Effector memory CD8-positive, alpha-beta T cell (primary cell): ENCODE results near the gene MRPL23.

Experiments
- ATAC-seq: fragments of 150-1000 bp; cut with Tn5 transposase; replicated peaks from 2 replicates; pipeline ENCODE4 v1.10.0; 2021; ENCODE audit warnings: mild to moderate bottlenecking, moderate library complexity
- DNase-seq, 3 experiments: peaks; one replicate each; pipeline ENCODE4 v3.0.0; 2021
- H3K27ac Mint-ChIP-seq, 2 donors: one replicate each; pipeline ENCODE4 v1.8.0; 2022; ENCODE audit warnings: mild to moderate bottlenecking in 2 of 2, mixed read lengths in 2 of 2, moderate library complexity in 2 of 2
- H3K27me3 Mint-ChIP-seq, 2 donors: one replicate each; pipeline ENCODE4 v1.8.0; 2022; ENCODE audit warnings: mixed read lengths in 2 of 2
- H3K36me3 Mint-ChIP-seq: one replicate; pipeline ENCODE4 v1.8.0; 2022; ENCODE audit warnings: mild to moderate bottlenecking, moderate library complexity, mixed read lengths; ENCODE audit not compliant: insufficient read depth
- H3K4me1 Mint-ChIP-seq, 2 donors: one replicate each; pipeline ENCODE4 v1.8.0; 2022; ENCODE audit warnings: low read depth in 2 of 2, mixed read lengths in 2 of 2
- H3K4me3 Mint-ChIP-seq, 2 donors: one replicate each; pipeline ENCODE4 v1.8.0; 2022; ENCODE audit warnings: mild to moderate bottlenecking in 2 of 2, mixed read lengths in 2 of 2, moderate library complexity in 2 of 2
- H3K9me3 Mint-ChIP-seq, 2 donors: one replicate each; pipeline ENCODE4 v1.8.0; 2022; ENCODE audit warnings: mixed read lengths in 2 of 2

Gene MRPL23

GRCh38 chr11:1925373-1926155 lies 21.6 kb upstream of the MRPL23 start:
- Mint-ChIP-seq H3K27me3 (peaks cover 13 to 15% of the 10 kb centered on the region in 2 donors), H3K27ac (no peak overlapping the region), H3K36me3 (no peaks in the 10 kb centered on the region), H3K4me3 (no peak overlapping the region), H3K4me1 (peaks cover 5 to 11% of the 10 kb centered on the region in 2 donors), H3K9me3 (no peaks in the 10 kb centered on the region)
- no peak for DNase-seq
- ATAC-seq = no peak

DNA sequence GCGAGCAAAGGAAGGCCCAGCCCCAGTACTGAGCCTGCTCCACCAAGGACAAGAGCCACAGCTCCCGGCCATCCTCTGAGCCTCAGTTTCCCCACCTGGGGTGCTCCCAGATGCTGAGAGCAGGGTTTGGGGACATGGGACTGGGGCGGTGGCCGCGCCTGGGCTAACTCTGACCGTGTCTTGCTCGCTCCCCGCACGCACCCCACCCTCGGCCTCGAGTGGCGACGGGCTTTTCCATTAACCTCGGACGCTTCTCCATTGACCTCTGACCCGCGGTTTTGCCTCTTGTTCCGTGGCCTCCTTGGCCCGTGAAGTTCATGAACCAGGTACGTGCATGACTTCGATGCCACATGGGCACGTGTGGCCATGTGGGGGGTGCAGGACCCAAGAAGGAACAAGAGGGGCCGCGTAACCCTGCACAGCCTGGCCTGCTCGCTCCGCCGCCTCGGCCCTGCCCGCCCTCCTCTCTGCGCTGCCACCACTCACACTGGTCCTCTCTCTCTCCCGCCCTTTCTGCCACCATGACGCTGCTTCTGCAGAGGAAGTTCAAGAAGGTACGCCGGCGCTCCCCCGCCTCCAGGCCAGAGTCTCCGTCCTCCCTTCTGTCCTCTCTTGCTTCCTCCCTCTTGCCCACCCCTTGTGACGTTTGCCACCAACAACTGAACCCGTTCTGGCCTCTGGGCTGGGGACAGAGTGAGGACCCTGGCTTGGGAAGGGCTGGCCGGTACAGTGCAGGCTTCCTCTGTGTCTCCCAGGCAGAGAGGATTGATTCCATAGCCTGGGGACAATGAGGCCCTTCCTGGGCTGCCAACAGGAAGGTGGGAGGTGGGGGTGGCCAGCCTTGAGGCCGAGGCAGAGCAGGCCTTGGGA lies 20.7 kb upstream of the MRPL23 start:
- peak overlapping the region in 1 of 2 donors; percentile 42 for H3K27ac Mint-ChIP-seq
- H3K36me3 Mint-ChIP-seq = no peaks in the 10 kb centered on the region
- ATAC-seq (no peak), DNase-seq (no peak)
- no peak overlapping the region for H3K4me3 Mint-ChIP-seq
- peaks cover 3 to 12% of the 10 kb centered on the region in 2 donors for H3K4me1 Mint-ChIP-seq
- peaks cover 13 to 15% of the 10 kb centered on the region in 2 donors for H3K27me3 Mint-ChIP-seq
- H3K9me3 Mint-ChIP-seq = no peaks in the 10 kb centered on the region

- no peak for DNase-seq
- Mint-ChIP-seq H3K4me3 (no peak overlapping the region), H3K9me3 (no peaks in the 10 kb centered on the region), H3K27me3 (peaks cover 13 to 22% of the 10 kb centered on the region in 2 donors), H3K36me3 (peaks cover 5% of the 10 kb centered on the region), H3K4me1 (peaks cover 3 to 12% of the 10 kb centered on the region in 2 donors), H3K27ac (no peak overlapping the region)
- no peak for ATAC-seq
Observed at GRCh38 chr11:1927026-1927847, 19.9 kb upstream of the MRPL23 start.

DNA sequence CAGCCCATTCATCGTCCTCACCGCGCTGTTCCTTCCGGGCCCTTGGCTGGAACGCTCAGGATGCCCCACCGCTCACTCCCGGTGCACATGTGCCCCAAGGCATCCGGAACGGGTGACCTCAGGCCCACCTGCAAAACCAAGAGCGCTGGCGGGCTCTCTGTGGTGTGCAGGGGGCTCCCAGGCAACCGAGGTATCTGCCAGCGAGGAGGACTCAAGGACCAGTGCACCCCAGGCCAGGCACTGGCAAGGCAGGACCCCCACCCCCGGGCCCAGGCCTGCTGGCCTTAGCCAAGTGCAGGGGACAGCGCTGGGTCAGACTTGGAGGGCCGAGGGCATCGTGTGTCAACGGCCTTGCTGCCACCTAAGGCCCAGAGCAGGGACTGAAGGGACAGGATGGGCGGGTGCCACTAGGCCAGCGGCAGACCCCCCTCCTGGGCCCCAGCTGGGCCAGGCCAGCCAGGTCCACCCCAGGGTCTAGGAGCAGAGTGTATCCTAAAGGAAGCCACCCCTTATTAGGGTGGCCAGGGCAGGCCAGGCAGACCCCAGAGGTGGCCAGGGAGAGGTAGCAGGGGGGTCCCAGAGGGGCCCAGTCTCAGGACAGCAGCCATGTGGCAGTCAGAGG lies 19.2 kb upstream of the MRPL23 start:
- Mint-ChIP-seq H3K9me3 (no peaks in the 10 kb centered on the region), H3K36me3 (peaks cover 5% of the 10 kb centered on the region), H3K27me3 (peaks cover 13 to 24% of the 10 kb centered on the region in 2 donors), H3K4me1 (peaks cover 3 to 6% of the 10 kb centered on the region in 2 donors), H3K27ac (no peak overlapping the region), H3K4me3 (no peak overlapping the region)
- ATAC-seq (no peak), DNase-seq (no peak)

GRCh38 chr11:1928470-1928890 lies 18.7 kb upstream of the MRPL23 start:
- H3K27me3 Mint-ChIP-seq = peaks cover 16 to 27% of the 10 kb centered on the region in 2 donors
- no peak overlapping the region for H3K27ac Mint-ChIP-seq
- H3K9me3 Mint-ChIP-seq = no peaks in the 10 kb centered on the region
- DNase-seq (no peak), ATAC-seq (no peak)
- H3K4me1 Mint-ChIP-seq = peaks cover 3 to 5% of the 10 kb centered on the region in 2 donors
- H3K36me3 Mint-ChIP-seq = peaks cover 5% of the 10 kb centered on the region
- no peak overlapping the region for H3K4me3 Mint-ChIP-seq

GRCh38 chr11:1928891-1929541 lies 18.1 kb upstream of the MRPL23 start:
- ATAC-seq (no peak), DNase-seq (no peak)
- no peaks in the 10 kb centered on the region for H3K9me3 Mint-ChIP-seq
- no peak overlapping the region for H3K4me3 Mint-ChIP-seq
- H3K4me1 Mint-ChIP-seq = peaks cover 3 to 5% of the 10 kb centered on the region in 2 donors
- peak overlapping the region in 1 of 2 donors; percentile 77 for H3K27ac Mint-ChIP-seq
- peaks cover 5% of the 10 kb centered on the region for H3K36me3 Mint-ChIP-seq
- H3K27me3 Mint-ChIP-seq = peaks cover 14 to 33% of the 10 kb centered on the region in 2 donors

DNA sequence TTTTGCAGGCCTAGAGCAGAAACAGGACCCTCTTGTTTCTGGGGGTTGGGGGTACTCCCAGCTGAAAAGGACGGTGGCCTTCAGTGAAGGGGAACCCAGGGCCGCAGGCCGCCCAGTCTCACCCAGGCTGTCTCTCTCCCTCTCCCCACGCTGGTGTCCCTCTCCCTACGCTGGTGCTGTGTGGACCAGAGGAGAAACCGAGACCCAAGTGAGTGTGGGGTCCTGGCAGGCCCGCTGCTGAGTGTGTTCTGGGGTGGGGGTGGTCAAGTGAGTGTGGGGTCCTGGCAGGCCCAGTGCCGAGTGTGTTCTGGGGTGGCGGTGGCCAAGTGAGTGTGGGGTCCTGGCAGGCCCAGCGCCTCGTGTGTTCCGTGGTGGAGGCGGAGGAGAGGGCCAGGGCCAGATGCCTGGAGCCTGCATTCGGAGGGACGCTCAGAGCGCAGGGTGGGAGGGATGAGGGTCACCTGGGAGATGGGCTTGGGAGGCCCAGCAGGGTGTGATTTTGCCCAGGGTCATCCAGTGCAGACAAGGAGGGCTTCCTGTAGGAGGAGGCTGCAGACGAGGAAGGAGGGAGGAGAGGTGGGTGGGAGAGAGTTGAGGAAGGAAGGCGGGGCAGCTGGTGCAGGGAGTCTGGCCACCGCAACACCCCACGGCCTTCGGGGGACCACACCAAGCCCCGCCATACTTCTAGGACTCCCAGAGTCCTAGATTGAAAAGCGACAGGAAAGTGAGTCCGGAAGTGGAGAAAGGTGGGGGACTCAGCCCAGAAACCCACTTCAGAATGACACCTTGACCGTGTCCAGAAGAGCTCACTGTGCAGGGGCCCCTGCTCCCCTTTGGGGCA lies 17.3 kb upstream of the MRPL23 start:
- ATAC-seq (peak; percentile 12), DNase-seq (no peak)

DNA sequence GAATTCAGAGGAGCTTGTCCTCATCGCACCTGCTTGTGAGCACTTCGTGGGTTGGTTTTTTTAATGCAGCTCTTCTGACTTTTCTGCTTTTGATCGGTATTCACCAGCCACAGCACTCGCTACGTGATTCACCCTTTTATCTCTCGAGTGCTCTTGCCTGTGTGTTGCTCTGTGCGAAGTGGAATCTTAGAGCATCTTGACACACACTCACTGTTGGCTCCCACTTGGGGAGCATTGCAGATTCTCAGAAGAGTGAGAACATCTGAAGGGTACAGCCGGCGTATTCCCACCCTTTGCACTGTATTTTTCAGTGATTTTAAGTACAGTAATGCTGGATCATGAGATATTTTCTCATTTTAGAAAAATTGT lies 16.7 kb upstream of the MRPL23 start:
- no peaks in the 10 kb centered on the region for H3K9me3 Mint-ChIP-seq
- H3K36me3 Mint-ChIP-seq = peaks cover 10% of the 10 kb centered on the region
- peak overlapping the region in 1 of 2 donors; percentile 77 for H3K27ac Mint-ChIP-seq
- H3K27me3 Mint-ChIP-seq = peaks cover 13 to 34% of the 10 kb centered on the region in 2 donors
- no peak for ATAC-seq
- H3K4me1 Mint-ChIP-seq = peaks cover 3 to 5% of the 10 kb centered on the region in 2 donors
- no peak for DNase-seq
- H3K4me3 Mint-ChIP-seq = no peak overlapping the region

More for the DNA sequence above, 17.3 kb upstream of the MRPL23 start:
- peak overlapping the region in 1 of 2 donors; percentile 77 for H3K27ac Mint-ChIP-seq
- peaks cover 13 to 34% of the 10 kb centered on the region in 2 donors for H3K27me3 Mint-ChIP-seq
- peaks cover 6% of the 10 kb centered on the region for H3K36me3 Mint-ChIP-seq
- no peak overlapping the region for H3K4me3 Mint-ChIP-seq
- H3K9me3 Mint-ChIP-seq = no peaks in the 10 kb centered on the region
- H3K4me1 Mint-ChIP-seq = peaks cover 3 to 5% of the 10 kb centered on the region in 2 donors

DNA sequence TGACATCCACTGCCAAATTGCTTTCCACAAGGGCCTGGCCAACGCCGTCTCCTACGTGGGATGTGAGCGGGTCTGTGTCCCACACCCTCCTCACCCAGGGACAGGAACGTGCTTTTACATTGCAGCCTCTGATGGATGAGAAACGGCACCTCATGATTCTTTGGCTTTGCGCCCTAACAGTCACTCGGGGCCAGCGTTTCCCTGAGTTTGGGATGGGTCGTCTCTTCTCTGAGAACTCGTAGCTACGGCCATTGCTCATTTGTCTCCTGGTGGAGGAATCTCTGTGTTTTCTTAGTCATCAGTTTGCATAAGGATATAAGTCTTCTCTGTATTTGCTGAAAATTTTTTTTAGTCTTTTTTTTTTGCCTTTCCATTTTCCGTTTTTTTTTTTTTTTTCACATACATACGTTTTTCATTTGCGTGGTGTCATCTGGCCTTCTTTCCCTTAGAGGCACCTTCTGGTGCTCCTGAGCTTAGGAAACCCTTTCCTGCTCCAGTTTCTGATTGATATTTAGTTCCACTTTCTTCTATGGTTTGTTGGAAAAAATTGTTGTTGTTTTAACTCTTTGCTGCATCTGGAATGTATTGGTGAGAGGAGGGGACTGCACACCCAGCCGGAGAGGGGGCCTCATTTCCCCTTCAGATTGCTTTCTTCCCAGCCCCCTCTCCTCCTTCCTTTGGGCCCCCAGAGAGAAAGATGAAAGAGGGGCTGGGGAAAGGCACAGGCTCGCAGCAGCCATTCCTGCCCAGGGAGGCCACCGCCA lies 15.6 kb upstream of the MRPL23 start:
- no peak for ATAC-seq
- Mint-ChIP-seq H3K4me1 (peaks cover 3 to 5% of the 10 kb centered on the region in 2 donors), H3K9me3 (no peaks in the 10 kb centered on the region), H3K4me3 (no peak overlapping the region), H3K36me3 (peaks cover 10% of the 10 kb centered on the region), H3K27ac (no peak overlapping the region), H3K27me3 (peaks cover 13 to 30% of the 10 kb centered on the region in 2 donors)
- DNase-seq = no peak

- no peak overlapping the region for H3K4me3 Mint-ChIP-seq
- H3K27ac Mint-ChIP-seq = no peak overlapping the region
- H3K36me3 Mint-ChIP-seq = peaks cover 10% of the 10 kb centered on the region
- peaks cover 13 to 25% of the 10 kb centered on the region in 2 donors for H3K27me3 Mint-ChIP-seq
- no peaks in the 10 kb centered on the region for H3K9me3 Mint-ChIP-seq
- DNase-seq = no peak
- ATAC-seq = no peak
- peaks cover 3 to 5% of the 10 kb centered on the region in 2 donors for H3K4me1 Mint-ChIP-seq
Observed at GRCh38 chr11:1932105-1932480, 15.0 kb upstream of the MRPL23 start.

- H3K4me3 Mint-ChIP-seq = no peak overlapping the region
- ATAC-seq = no peak
- H3K27ac Mint-ChIP-seq = no peak overlapping the region
- H3K4me1 Mint-ChIP-seq = peaks cover 3 to 5% of the 10 kb centered on the region in 2 donors
- DNase-seq = no peak
- H3K9me3 Mint-ChIP-seq = no peaks in the 10 kb centered on the region
- H3K36me3 Mint-ChIP-seq = peaks cover 10% of the 10 kb centered on the region
- H3K27me3 Mint-ChIP-seq = peaks cover 13 to 25% of the 10 kb centered on the region in 2 donors
Observed at GRCh38 chr11:1932681-1933080, 14.5 kb upstream of the MRPL23 start.
